Activated naive CD8-positive, alpha-beta T cell (primary cell): ENCODE results near the gene RAP1GAP.

Experiments
- H3K27ac Mint-ChIP-seq: one replicate; pipeline ENCODE4 v1.8.0; 2021; ENCODE audit warnings: mixed read lengths
- H3K27me3 Mint-ChIP-seq: one replicate; pipeline ENCODE4 v1.8.0; 2021; ENCODE audit warnings: mixed read lengths
- H3K36me3 Mint-ChIP-seq: one replicate; pipeline ENCODE4 v1.8.0; 2021; ENCODE audit warnings: mixed read lengths
- H3K4me1 Mint-ChIP-seq: one replicate; pipeline ENCODE4 v1.8.0; 2021; ENCODE audit warnings: low read depth, mixed read lengths
- H3K4me3 Mint-ChIP-seq: one replicate; pipeline ENCODE4 v1.8.0; 2021; ENCODE audit warnings: mild to moderate bottlenecking, mixed read lengths
- H3K9me3 Mint-ChIP-seq: one replicate; pipeline ENCODE4 v1.8.0; 2021; ENCODE audit warnings: low read depth, mixed read lengths

The RAP1GAP gene

GRCh38 chr1:21610989-21611785 lies 58.0 kb downstream of the RAP1GAP start:
- H3K4me1 Mint-ChIP-seq, result peaks cover 7% of the 10 kb centered on the region
- no peaks in the 10 kb centered on the region for H3K36me3 Mint-ChIP-seq
- no peak overlapping the region for H3K27ac Mint-ChIP-seq
- no peaks in the 10 kb centered on the region for H3K9me3 Mint-ChIP-seq
- H3K27me3 Mint-ChIP-seq, result peaks cover 3% of the 10 kb centered on the region
- no peak overlapping the region for H3K4me3 Mint-ChIP-seq

- Mint-ChIP-seq H3K27ac (no peak overlapping the region), H3K36me3 (no peaks in the 10 kb centered on the region), H3K27me3 (peaks cover 3% of the 10 kb centered on the region), H3K4me3 (no peak overlapping the region), H3K4me1 (peaks cover 7% of the 10 kb centered on the region), H3K9me3 (no peaks in the 10 kb centered on the region)
These were observed 59.1 kb downstream of the RAP1GAP start for GRCh38 chr1:21610027-21610426.

- H3K27me3 Mint-ChIP-seq, result peaks cover 3% of the 10 kb centered on the region
- no peak overlapping the region for H3K27ac Mint-ChIP-seq
- H3K9me3 Mint-ChIP-seq, result no peaks in the 10 kb centered on the region
- no peaks in the 10 kb centered on the region for H3K36me3 Mint-ChIP-seq
- peaks cover 7% of the 10 kb centered on the region for H3K4me1 Mint-ChIP-seq
- no peak overlapping the region for H3K4me3 Mint-ChIP-seq
These were observed 60.4 kb downstream of the RAP1GAP start for GRCh38 chr1:21608798-21609197.

GRCh38 chr1:21607549-21608529 lies 61.3 kb downstream of the RAP1GAP start:
- no peaks in the 10 kb centered on the region for H3K9me3 Mint-ChIP-seq
- H3K27ac Mint-ChIP-seq, result no peak overlapping the region
- no peak overlapping the region for H3K4me3 Mint-ChIP-seq
- peaks cover 3% of the 10 kb centered on the region for H3K27me3 Mint-ChIP-seq
- H3K36me3 Mint-ChIP-seq, result no peaks in the 10 kb centered on the region
- peaks cover 7% of the 10 kb centered on the region for H3K4me1 Mint-ChIP-seq

- Mint-ChIP-seq H3K4me3 (no peak overlapping the region), H3K9me3 (no peaks in the 10 kb centered on the region), H3K27ac (no peak overlapping the region), H3K27me3 (peaks cover 3% of the 10 kb centered on the region), H3K36me3 (no peaks in the 10 kb centered on the region), H3K4me1 (peaks cover 7% of the 10 kb centered on the region)
These were observed 63.0 kb downstream of the RAP1GAP start for GRCh38 chr1:21605964-21606705.

- H3K27ac Mint-ChIP-seq, result no peak overlapping the region
- no peak overlapping the region for H3K4me3 Mint-ChIP-seq
- peaks cover 7% of the 10 kb centered on the region for H3K4me1 Mint-ChIP-seq
- no peaks in the 10 kb centered on the region for H3K9me3 Mint-ChIP-seq
- peaks cover 1% of the 10 kb centered on the region for H3K27me3 Mint-ChIP-seq
- no peaks in the 10 kb centered on the region for H3K36me3 Mint-ChIP-seq
These were observed 64.0 kb downstream of the RAP1GAP start for GRCh38 chr1:21605012-21605715.

- Mint-ChIP-seq H3K4me1 (peaks cover 7% of the 10 kb centered on the region), H3K9me3 (no peaks in the 10 kb centered on the region), H3K36me3 (no peaks in the 10 kb centered on the region), H3K4me3 (no peak overlapping the region), H3K27me3 (peaks cover 1% of the 10 kb centered on the region), H3K27ac (no peak overlapping the region)
These were observed 64.8 kb downstream of the RAP1GAP start for GRCh38 chr1:21604208-21604957.

GRCh38 chr1:21603177-21604138 lies 65.7 kb downstream of the RAP1GAP start:
- Mint-ChIP-seq H3K4me1 (peaks cover 7% of the 10 kb centered on the region), H3K27ac (no peak overlapping the region), H3K9me3 (no peaks in the 10 kb centered on the region), H3K36me3 (no peaks in the 10 kb centered on the region), H3K4me3 (no peak overlapping the region), H3K27me3 (peaks cover 1% of the 10 kb centered on the region)

GRCh38 chr1:21601278-21602048 lies 67.7 kb downstream of the RAP1GAP start:
- no peak overlapping the region for H3K27ac Mint-ChIP-seq
- no peaks in the 10 kb centered on the region for H3K4me1 Mint-ChIP-seq
- no peaks in the 10 kb centered on the region for H3K9me3 Mint-ChIP-seq
- H3K27me3 Mint-ChIP-seq, result no peaks in the 10 kb centered on the region
- H3K36me3 Mint-ChIP-seq, result no peaks in the 10 kb centered on the region
- no peak overlapping the region for H3K4me3 Mint-ChIP-seq

GRCh38 chr1:21599402-21599801 lies 69.8 kb downstream of the RAP1GAP start:
- no peak overlapping the region for H3K4me3 Mint-ChIP-seq
- H3K36me3 Mint-ChIP-seq, result no peaks in the 10 kb centered on the region
- no peaks in the 10 kb centered on the region for H3K9me3 Mint-ChIP-seq
- no peak overlapping the region for H3K27ac Mint-ChIP-seq
- H3K4me1 Mint-ChIP-seq, result no peaks in the 10 kb centered on the region
- peaks cover 4% of the 10 kb centered on the region for H3K27me3 Mint-ChIP-seq

GRCh38 chr1:21598904-21599303 lies 70.3 kb downstream of the RAP1GAP start:
- no peaks in the 10 kb centered on the region for H3K4me1 Mint-ChIP-seq
- no peaks in the 10 kb centered on the region for H3K36me3 Mint-ChIP-seq
- H3K27ac Mint-ChIP-seq, result no peak overlapping the region
- H3K27me3 Mint-ChIP-seq, result peaks cover 7% of the 10 kb centered on the region
- H3K4me3 Mint-ChIP-seq, result no peak overlapping the region
- no peaks in the 10 kb centered on the region for H3K9me3 Mint-ChIP-seq

- H3K4me3 Mint-ChIP-seq, result no peak overlapping the region
- H3K36me3 Mint-ChIP-seq, result no peaks in the 10 kb centered on the region
- no peaks in the 10 kb centered on the region for H3K4me1 Mint-ChIP-seq
- H3K9me3 Mint-ChIP-seq, result no peaks in the 10 kb centered on the region
- peaks cover 7% of the 10 kb centered on the region for H3K27me3 Mint-ChIP-seq
- no peak overlapping the region for H3K27ac Mint-ChIP-seq
These were observed 70.7 kb downstream of the RAP1GAP start for GRCh38 chr1:21598417-21598816.
